Muscle layer of duodenum (tissue), 2 donors: ENCODE measurements around the gene KLK2.

Source experiments
- H3K27ac ChIP-seq: one replicate; pipeline ENCODE4 v1.7.0; 2013; ENCODE audit warnings: mild to moderate bottlenecking, low read length
- H3K27me3 ChIP-seq: one replicate; pipeline ENCODE4 v1.7.0; 2013; ENCODE audit warnings: low read depth, mild to moderate bottlenecking, control low read depth, low read length
- H3K36me3 ChIP-seq, 2 donors: one replicate each; pipeline ENCODE4 v1.7.0; 2013; ENCODE audit warnings: low read length in 2 of 2, control low read depth in 1 of 2, mild to moderate bottlenecking in 1 of 2; ENCODE audit not compliant: insufficient read depth in 2 of 2, control insufficient read depth in 1 of 2
- H3K4me1 ChIP-seq, 2 donors: one replicate each; pipeline ENCODE4 v1.7.0; 2013; ENCODE audit warnings: low read length in 2 of 2, mild to moderate bottlenecking in 2 of 2, control low read depth in 1 of 2, moderate library complexity in 1 of 2; ENCODE audit not compliant: insufficient read depth in 2 of 2, control insufficient read depth in 1 of 2
- H3K4me3 ChIP-seq, 2 donors: one replicate each; pipeline ENCODE4 v1.7.0; 2013; ENCODE audit warnings: low read length in 2 of 2, low read depth in 1 of 2, mild to moderate bottlenecking in 1 of 2
- H3K9me3 ChIP-seq, 2 donors: one replicate each; pipeline ENCODE4 v1.7.0; 2013; ENCODE audit warnings: low read length in 2 of 2, control low read depth in 1 of 2, mild to moderate bottlenecking in 1 of 2; ENCODE audit not compliant: control insufficient read depth in 1 of 2
- donor health status: healthy.

Gene KLK2

GRCh38 chr19:50851620-50852019 lies 21.6 kb upstream of the KLK2 start:
- Histone ChIP-seq H3K27me3 (no peaks in the 10 kb centered on the region), H3K4me3 (no peak overlapping the region), H3K36me3 (no peaks in the 10 kb centered on the region), H3K27ac (no peak overlapping the region), H3K9me3 (no peaks in the 10 kb centered on the region), H3K4me1 (no peaks in the 10 kb centered on the region)

DNA sequence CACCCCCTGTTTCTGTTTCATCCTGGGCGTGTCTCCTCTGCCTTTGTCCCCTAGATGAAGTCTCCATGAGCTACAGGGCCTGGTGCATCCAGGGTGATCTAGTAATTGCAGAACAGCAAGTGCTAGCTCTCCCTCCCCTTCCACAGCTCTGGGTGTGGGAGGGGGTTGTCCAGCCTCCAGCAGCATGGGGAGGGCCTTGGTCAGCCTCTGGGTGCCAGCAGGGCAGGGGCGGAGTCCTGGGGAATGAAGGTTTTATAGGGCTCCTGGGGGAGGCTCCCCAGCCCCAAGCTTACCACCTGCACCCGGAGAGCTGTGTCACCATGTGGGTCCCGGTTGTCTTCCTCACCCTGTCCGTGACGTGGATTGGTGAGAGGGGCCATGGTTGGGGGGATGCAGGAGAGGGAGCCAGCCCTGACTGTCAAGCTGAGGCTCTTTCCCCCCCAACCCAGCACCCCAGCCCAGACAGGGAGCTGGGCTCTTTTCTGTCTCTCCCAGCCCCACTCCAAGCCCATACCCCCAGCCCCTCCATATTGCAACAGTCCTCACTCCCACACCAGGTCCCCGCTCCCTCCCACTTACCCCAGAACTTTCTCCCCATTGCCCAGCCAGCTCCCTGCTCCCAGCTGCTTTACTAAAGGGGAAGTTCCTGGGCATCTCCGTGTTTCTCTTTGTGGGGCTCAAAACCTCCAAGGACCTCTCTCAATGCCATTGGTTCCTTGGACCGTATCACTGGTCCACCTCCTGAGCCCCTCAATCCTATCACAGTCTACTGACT lies 18.4 kb upstream of the KLK2 start, which contains the start of gene KLK3:
TSS of gene KLK3 (plus strand) at position 280 of the 775 bp plus-strand sequence. CDS start at position 321, 41 bp downstream.
- H3K27ac ChIP-seq = no peak within 1 kb of the TSS
- H3K36me3 ChIP-seq = no peaks in the 10 kb centered on the region
- H3K4me1 ChIP-seq = no peaks in the 10 kb centered on the region
- no peaks in the 10 kb centered on the region for H3K9me3 ChIP-seq
- H3K27me3 ChIP-seq = no peaks in the 10 kb centered on the region
- no peak within 1 kb of the TSS for H3K4me3 ChIP-seq

GRCh38 chr19:50857366-50857765 lies 15.9 kb upstream of the KLK2 start:
- Histone ChIP-seq H3K27me3 (no peaks in the 10 kb centered on the region), H3K9me3 (peaks cover 0 to 8% of the 10 kb centered on the region in 2 donors), H3K4me3 (no peak overlapping the region), H3K27ac (no peak overlapping the region), H3K4me1 (no peaks in the 10 kb centered on the region), H3K36me3 (no peaks in the 10 kb centered on the region)

- Histone ChIP-seq H3K9me3 (peaks cover 0 to 8% of the 10 kb centered on the region in 2 donors), H3K4me1 (no peaks in the 10 kb centered on the region), H3K27ac (no peak overlapping the region), H3K27me3 (no peaks in the 10 kb centered on the region), H3K36me3 (no peaks in the 10 kb centered on the region), H3K4me3 (no peak overlapping the region)
Observed at GRCh38 chr19:50858886-50859285, 14.4 kb upstream of the KLK2 start.

- Histone ChIP-seq H3K27me3 (no peaks in the 10 kb centered on the region), H3K36me3 (no peaks in the 10 kb centered on the region), H3K4me3 (no peak overlapping the region), H3K4me1 (no peaks in the 10 kb centered on the region), H3K27ac (no peak overlapping the region), H3K9me3 (peaks cover 0 to 8% of the 10 kb centered on the region in 2 donors)
Observed at GRCh38 chr19:50859849-50860248, 13.4 kb upstream of the KLK2 start.

- Histone ChIP-seq H3K4me1 (no peaks in the 10 kb centered on the region), H3K36me3 (no peaks in the 10 kb centered on the region), H3K27ac (no peak overlapping the region), H3K9me3 (peaks cover 0 to 8% of the 10 kb centered on the region in 2 donors), H3K4me3 (no peak overlapping the region), H3K27me3 (no peaks in the 10 kb centered on the region)
Observed at GRCh38 chr19:50861010-50861409, 12.2 kb upstream of the KLK2 start.

DNA sequence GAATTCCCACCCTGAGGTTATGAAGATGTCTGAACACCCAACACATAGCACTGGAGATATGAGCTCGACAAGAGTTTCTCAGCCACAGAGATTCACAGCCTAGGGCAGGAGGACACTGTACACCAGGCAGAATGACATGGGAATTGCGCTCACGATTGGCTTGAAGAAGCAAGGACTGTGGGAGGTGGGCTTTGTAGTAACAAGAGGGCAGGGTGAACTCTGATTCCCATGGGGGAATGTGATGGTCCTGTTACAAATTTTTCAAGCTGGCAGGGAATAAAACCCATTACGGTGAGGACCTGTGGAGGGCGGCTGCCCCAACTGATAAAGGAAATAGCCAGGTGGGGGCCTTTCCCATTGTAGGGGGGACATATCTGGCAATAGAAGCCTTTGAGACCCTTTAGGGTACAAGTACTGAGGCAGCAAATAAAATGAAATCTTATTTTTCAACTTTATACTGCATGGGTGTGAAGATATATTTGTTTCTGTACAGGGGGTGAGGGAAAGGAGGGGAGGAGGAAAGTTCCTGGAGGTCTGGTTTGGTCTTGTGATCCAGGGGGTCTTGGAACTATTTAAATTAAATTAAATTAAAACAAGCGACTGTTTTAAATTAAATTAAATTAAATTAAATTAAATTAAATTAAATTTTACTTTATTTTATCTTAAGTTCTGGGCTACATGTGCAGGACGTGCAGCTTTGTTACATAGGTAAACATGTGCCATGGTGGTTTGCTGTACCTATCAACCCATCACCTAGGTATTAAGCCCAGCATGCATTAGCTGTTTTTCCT lies 11.5 kb upstream of the KLK2 start:
- H3K4me3 ChIP-seq = no peak overlapping the region
- H3K36me3 ChIP-seq = no peaks in the 10 kb centered on the region
- no peaks in the 10 kb centered on the region for H3K4me1 ChIP-seq
- H3K9me3 ChIP-seq = peaks cover 0 to 8% of the 10 kb centered on the region in 2 donors
- no peaks in the 10 kb centered on the region for H3K27me3 ChIP-seq
- H3K27ac ChIP-seq = no peak overlapping the region

DNA sequence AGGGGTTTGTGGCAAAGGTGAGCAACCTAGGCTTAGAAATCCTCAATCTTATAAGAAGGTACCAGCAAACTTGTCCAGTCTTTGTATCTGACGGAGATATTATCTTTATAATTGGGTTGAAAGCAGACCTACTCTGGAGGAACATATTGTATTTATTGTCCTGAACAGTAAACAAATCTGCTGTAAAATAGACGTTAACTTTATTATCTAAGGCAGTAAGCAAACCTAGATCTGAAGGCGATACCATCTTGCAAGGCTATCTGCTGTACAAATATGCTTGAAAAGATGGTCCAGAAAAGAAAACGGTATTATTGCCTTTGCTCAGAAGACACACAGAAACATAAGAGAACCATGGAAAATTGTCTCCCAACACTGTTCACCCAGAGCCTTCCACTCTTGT lies 3.8 kb upstream of the KLK2 start:
- Histone ChIP-seq H3K4me1 (no peaks in the 10 kb centered on the region), H3K9me3 (no peaks in the 10 kb centered on the region), H3K4me3 (no peak overlapping the region), H3K27me3 (peaks cover 4% of the 10 kb centered on the region), H3K36me3 (no peaks in the 10 kb centered on the region), H3K27ac (no peak overlapping the region)

DNA sequence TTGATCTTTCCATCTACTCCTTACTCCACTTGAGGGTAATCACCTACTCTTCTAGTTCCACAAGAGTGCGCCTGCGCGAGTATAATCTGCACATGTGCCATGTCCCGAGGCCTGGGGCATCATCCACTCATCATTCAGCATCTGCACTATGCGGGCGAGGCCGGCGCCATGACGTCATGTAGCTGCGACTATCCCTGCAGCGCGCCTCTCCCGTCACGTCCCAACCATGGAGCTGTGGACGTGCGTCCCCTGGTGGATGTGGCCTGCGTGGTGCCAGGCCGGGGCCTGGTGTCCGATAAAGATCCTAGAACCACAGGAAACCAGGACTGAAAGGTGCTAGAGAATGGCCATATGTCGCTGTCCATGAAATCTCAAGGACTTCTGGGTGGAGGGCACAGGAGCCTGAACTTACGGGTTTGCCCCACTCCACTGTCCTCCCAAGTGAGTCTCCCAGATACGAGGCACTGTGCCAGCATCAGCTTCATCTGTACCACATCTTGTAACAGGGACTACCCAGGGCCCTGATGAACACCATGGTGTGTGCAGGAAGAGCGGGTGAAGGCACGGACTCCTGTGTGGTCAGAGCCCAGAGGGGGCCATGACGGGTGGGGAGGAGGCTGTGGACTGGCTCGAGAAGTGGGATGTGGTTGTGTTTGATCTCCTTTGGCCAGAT lies 2.7 kb upstream of the KLK2 start:
- no peaks in the 10 kb centered on the region for H3K9me3 ChIP-seq
- no peaks in the 10 kb centered on the region for H3K4me1 ChIP-seq
- H3K4me3 ChIP-seq = no peak overlapping the region
- H3K27me3 ChIP-seq = peaks cover 4% of the 10 kb centered on the region
- H3K36me3 ChIP-seq = no peaks in the 10 kb centered on the region
- no peak overlapping the region for H3K27ac ChIP-seq

- Histone ChIP-seq H3K36me3 (no peaks in the 10 kb centered on the region), H3K27ac (no peak overlapping the region), H3K9me3 (no peaks in the 10 kb centered on the region), H3K4me1 (no peaks in the 10 kb centered on the region), H3K27me3 (peaks cover 4% of the 10 kb centered on the region), H3K4me3 (no peak overlapping the region)
Observed at GRCh38 chr19:50874211-50874610, 972 bp downstream of the KLK2 start.

- Histone ChIP-seq H3K36me3 (no peaks in the 10 kb centered on the region), H3K4me1 (no peaks in the 10 kb centered on the region), H3K27me3 (peaks cover 4% of the 10 kb centered on the region), H3K4me3 (no peak overlapping the region), H3K27ac (no peak overlapping the region), H3K9me3 (no peaks in the 10 kb centered on the region)
Observed at GRCh38 chr19:50875795-50876422, 2.7 kb downstream of the KLK2 start.
